ENCODE measurements around the gene ANKRD23.
"Not testable (repeated sequence)": the region's sequence is repeated elsewhere in the genome, so short reads cannot be mapped to it uniquely, and the experiment has no call there.

GRCh38 chr2:96863056-96863455 lies 19.2 kb upstream of the ANKRD23 start:
- TF ChIP-seq CTCF, POLR2A (IDR thresholded peaks at IDR 0.05): not testable (repeated sequence)
